ENCODE results near the gene GNAT1. TPM values are rescaled to one million over a fixed set of nuclear protein-coding genes. Genes with fewer than 3 reads are reported as not detected.

Gene GNAT1
- total RNA-seq, 1 experiment from 2014 or later: not detected

DNA sequence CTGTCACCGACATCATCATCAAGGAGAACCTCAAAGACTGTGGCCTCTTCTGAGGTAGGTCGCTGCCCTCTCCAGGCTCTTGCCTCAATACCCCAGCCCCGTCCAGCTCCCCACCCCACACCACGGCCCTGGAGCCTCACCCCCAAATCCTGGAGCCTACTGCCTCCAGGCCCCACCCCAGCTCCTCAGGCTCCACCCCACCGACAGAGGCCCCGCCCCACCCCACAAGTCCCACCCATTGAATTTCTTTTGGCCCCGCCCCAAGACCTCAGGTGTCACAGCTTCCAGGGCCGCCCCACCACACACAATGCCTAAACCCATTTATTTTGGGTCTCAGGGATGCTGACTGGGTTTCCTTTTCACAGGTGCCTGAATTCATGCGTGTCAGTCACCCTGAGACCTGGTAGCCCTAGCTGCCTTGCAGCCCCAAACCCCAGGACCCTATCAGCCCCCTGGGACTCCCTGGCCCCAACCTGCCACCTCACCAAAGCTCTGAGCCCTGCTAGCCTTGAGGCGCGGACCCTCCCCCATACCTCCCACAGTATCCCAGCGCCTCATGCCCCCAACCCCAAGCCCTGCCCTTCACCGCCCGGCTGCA lies 3.6 kb downstream of the GNAT1 start:
- ChIA-PET CTCF (interaction anchor here (0.6 to 16.0 kb wide), 15 partner anchors 9 to 78 kb away, joined by 3 to 245 read pairs (median 4); partner anchors contain the start of genes SEMA3B and SLC38A3), POLR2A (interaction anchor here (1.3 kb wide), 1 partner anchor 31 kb away, joined by 6 read pairs; no protein-coding TSS in a partner anchor)
- peak; percentile 27 for DNase-seq (ENCODE audit: unreplicated experiment)
- Mint-ChIP-seq H3K9me3 (ENCODE audit: unreplicated experiment) (no peaks in the 10 kb centered on the region), H3K27me3 (ENCODE audit: insufficient read depth, unreplicated experiment) (no peaks in the 10 kb centered on the region), H3K36me3 (ENCODE audit: insufficient read depth, unreplicated experiment) (no peaks in the 10 kb centered on the region), H3K4me3 (ENCODE audit: unreplicated experiment) (no peak overlapping the region), H3K27ac (ENCODE audit: low read depth, unreplicated experiment) (no peak overlapping the region), H3K4me1 (ENCODE audit: insufficient read depth, unreplicated experiment) (no peaks in the 10 kb centered on the region)
- intact Hi-C loops (cut with micrococcal nuclease): no loop called here
- no TSS peak for BruUV-seq (replicated peaks)
- TF ChIP-seq, protein P1, sequence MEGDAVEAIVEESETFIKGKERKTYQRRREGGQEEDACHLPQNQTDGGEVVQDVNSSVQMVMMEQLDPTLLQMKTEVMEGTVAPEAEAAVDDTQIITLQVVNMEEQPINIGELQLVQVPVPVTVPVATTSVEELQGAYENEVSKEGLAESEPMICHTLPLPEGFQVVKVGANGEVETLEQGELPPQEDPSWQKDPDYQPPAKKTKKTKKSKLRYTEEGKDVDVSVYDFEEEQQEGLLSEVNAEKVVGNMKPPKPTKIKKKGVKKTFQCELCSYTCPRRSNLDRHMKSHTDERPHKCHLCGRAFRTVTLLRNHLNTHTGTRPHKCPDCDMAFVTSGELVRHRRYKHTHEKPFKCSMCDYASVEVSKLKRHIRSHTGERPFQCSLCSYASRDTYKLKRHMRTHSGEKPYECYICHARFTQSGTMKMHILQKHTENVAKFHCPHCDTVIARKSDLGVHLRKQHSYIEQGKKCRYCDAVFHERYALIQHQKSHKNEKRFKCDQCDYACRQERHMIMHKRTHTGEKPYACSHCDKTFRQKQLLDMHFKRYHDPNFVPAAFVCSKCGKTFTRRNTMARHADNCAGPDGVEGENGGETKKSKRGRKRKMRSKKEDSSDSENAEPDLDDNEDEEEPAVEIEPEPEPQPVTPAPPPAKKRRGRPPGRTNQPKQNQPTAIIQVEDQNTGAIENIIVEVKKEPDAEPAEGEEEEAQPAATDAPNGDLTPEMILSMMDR (IDR thresholded peaks at IDR 0.05; ENCODE audit: unreplicated experiment): no peak

DNA sequence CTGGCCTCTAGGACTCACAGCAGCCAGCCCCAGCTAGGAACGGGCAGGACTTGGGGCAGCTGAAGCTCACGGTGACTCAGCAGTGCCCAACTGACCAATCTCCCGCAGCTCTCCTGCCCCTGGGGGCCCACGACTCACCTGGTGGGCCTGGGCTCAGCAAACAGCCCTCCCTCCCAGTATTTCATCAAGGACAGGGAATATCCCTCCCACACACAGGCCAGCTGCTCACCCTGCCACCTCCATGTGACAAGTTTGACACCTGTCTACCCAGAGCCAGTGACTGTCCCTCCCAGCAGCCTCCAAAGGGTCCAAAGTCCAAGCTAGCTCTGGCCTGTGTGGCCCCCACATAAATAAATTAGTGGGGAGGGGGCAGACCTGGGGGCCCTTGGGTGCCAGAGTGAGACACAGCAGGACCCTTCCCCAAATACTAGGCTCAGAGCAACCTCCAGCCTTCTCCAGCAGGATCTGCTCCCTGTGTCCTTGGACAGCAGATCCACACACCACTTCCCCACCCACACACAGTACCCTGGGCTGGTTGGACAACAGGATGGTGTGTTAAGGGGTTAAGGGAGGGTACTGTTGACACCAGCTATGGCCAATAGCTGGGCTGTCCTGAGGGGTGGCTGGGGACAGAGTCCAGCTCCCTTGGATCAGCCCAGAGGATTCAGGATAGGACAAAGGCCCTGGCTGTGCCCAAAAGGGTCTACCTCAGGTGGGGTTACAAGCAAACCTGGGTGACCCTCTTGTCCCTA lies 4.3 kb downstream of the GNAT1 start:
- Mint-ChIP-seq H3K4me3 (ENCODE audit: unreplicated experiment) (no peak overlapping the region), H3K9me3 (ENCODE audit: unreplicated experiment) (no peaks in the 10 kb centered on the region), H3K4me1 (ENCODE audit: insufficient read depth, unreplicated experiment) (no peaks in the 10 kb centered on the region), H3K27ac (ENCODE audit: low read depth, unreplicated experiment) (no peak overlapping the region), H3K36me3 (ENCODE audit: insufficient read depth, unreplicated experiment) (no peaks in the 10 kb centered on the region), H3K27me3 (ENCODE audit: insufficient read depth, unreplicated experiment) (no peaks in the 10 kb centered on the region)
- no TSS peak for BruUV-seq (replicated peaks)
- no peak for DNase-seq (ENCODE audit: unreplicated experiment)
- intact Hi-C loops (cut with micrococcal nuclease): no loop called here
- ChIA-PET CTCF (interaction anchor here (0.6 to 16.0 kb wide), 9 partner anchors 8 to 78 kb away, joined by 3 to 245 read pairs (median 6); partner anchors contain the start of genes SEMA3B and SLC38A3), POLR2A (interaction anchor here (1.3 kb wide), 1 partner anchor 30 kb away, joined by 6 read pairs; no protein-coding TSS in a partner anchor)
- TF ChIP-seq, protein P1 (IDR thresholded peaks at IDR 0.05; ENCODE audit: unreplicated experiment): no peak

- H3K9me3 Mint-ChIP-seq (ENCODE audit: unreplicated experiment): no peaks in the 10 kb centered on the region
- ChIA-PET CTCF (interaction anchor here (1.6 to 16.0 kb wide), 5 partner anchors 8 to 75 kb away, joined by 6 to 245 read pairs (median 50); partner anchors contain the start of genes SEMA3B and SLC38A3), POLR2A (no interaction called here)
- BruUV-seq (replicated peaks): no TSS peak
- DNase-seq (ENCODE audit: unreplicated experiment): no peak
- TF ChIP-seq, protein P1 (IDR thresholded peaks at IDR 0.05; ENCODE audit: unreplicated experiment): no peak
- no peaks in the 10 kb centered on the region for H3K4me1 Mint-ChIP-seq (ENCODE audit: insufficient read depth, unreplicated experiment)
- no peak overlapping the region for H3K27ac Mint-ChIP-seq (ENCODE audit: low read depth, unreplicated experiment)
- no peak overlapping the region for H3K4me3 Mint-ChIP-seq (ENCODE audit: unreplicated experiment)
- intact Hi-C loops (cut with micrococcal nuclease): no loop called here
- H3K36me3 Mint-ChIP-seq (ENCODE audit: insufficient read depth, unreplicated experiment): no peaks in the 10 kb centered on the region
- no peaks in the 10 kb centered on the region for H3K27me3 Mint-ChIP-seq (ENCODE audit: insufficient read depth, unreplicated experiment)
Observed at GRCh38 chr3:50196253-50196801, 4.9 kb downstream of the GNAT1 start.
